HEK293 (cell line): ENCODE results near the gene CTNNA2.

Source experiments
- BCL11A ChIP-seq: fragments of 450-650 bp; formaldehyde crosslinking; IDR thresholded peaks from 2 replicates; pipeline ENCODE4 v1.5.1; 2016; ENCODE audit warnings: low read depth, missing biosample characterization, missing genetic modification characterization
- CTCF ChIP-seq: fragments of 450-650 bp; formaldehyde crosslinking; IDR thresholded peaks from 2 replicates; pipeline ENCODE4 v1.5.1; 2016; ENCODE audit warnings: missing biosample characterization, missing genetic modification characterization
- ELK4 ChIP-seq: IDR thresholded peaks from 2 replicates; pipeline ENCODE4 v1.6.1; 2011; ENCODE audit warnings: mild to moderate bottlenecking, low read depth, low read length, borderline replicate concordance
- TCF7L2 ChIP-seq: IDR thresholded peaks from 2 replicates; pipeline ENCODE4 v1.6.1; 2011; ENCODE audit warnings: low read depth, mild to moderate bottlenecking, inconsistent platforms, low read length, moderate library complexity, borderline replicate concordance
- ZNF302 ChIP-seq: fragments of 450-650 bp; formaldehyde crosslinking; IDR thresholded peaks from 2 replicates; pipeline ENCODE4 v1.5.1; 2016; ENCODE audit warnings: missing biosample characterization, missing genetic modification characterization, low read depth
- ZNF571 ChIP-seq: fragments of 450-650 bp; formaldehyde crosslinking; IDR thresholded peaks from 2 replicates; pipeline ENCODE4 v1.5.0; 2017; ENCODE audit warnings: missing biosample characterization, missing genetic modification characterization
- ZSCAN18 ChIP-seq: fragments of 450-650 bp; formaldehyde crosslinking; IDR thresholded peaks from 2 replicates; pipeline ENCODE4 v1.5.1; 2016; ENCODE audit warnings: missing biosample characterization, missing genetic modification characterization

- TF ChIP-seq ELK4 (no peak), BCL11A (tag by site-specific recombination) (no peak), CTCF (tag by site-specific recombination) (no peak), TCF7L2 (no peak), ZSCAN18 (no peak), ZNF571 (no peak), ZNF302 (no peak)
Observed at GRCh38 chr2:79966369-79966768, 453.5 kb downstream of the CTNNA2 start.
